H9 (cell line): ENCODE measurements around the gene AKNA. TPM values are rescaled to one million over a fixed set of nuclear protein-coding genes. Genes with fewer than 3 reads are reported as not detected.
A peak's percentile ranks its signal among the peaks of the same experiment; 100 is the strongest.

Experiments
- DNase-seq: peaks from one replicate; pipeline ENCODE4 v3.0.0-alpha.2; 2017
- H2AFZ ChIP-seq: one replicate; pipeline ENCODE4 v1.6.1; 2013; ENCODE audit warnings: mild to moderate bottlenecking, low read length, control low read depth, moderate library complexity
- H2AK5ac ChIP-seq: 2 replicates; pipeline ENCODE4 v1.6.1; 2013; ENCODE audit warnings: low read length, control low read depth, mixed read lengths; ENCODE audit not compliant: insufficient read length
- H2BK120ac ChIP-seq: one replicate; pipeline ENCODE4 v1.6.1; 2013; ENCODE audit warnings: low read depth, mild to moderate bottlenecking, low read length, control low read depth, inconsistent platforms; ENCODE audit not compliant: poor library complexity, severe bottlenecking
- H2BK12ac ChIP-seq: 2 replicates; pipeline ENCODE4 v1.6.1; 2013; ENCODE audit warnings: low read length, control low read depth, mixed read lengths, low read depth; ENCODE audit not compliant: insufficient read length
- H2BK15ac ChIP-seq: 2 replicates; pipeline ENCODE4 v1.6.1; 2013; ENCODE audit warnings: low read depth, low read length, control low read depth
- H2BK20ac ChIP-seq: one replicate; pipeline ENCODE4 v1.6.1; 2013; ENCODE audit warnings: low read depth, mild to moderate bottlenecking, low read length, control low read depth, inconsistent platforms; ENCODE audit not compliant: poor library complexity, severe bottlenecking
- H2BK5ac ChIP-seq: 2 replicates; pipeline ENCODE4 v1.6.1; 2013; ENCODE audit warnings: low read length, control low read depth, mixed read lengths; ENCODE audit not compliant: insufficient read length
- H3K14ac ChIP-seq: 2 replicates; pipeline ENCODE4 v1.6.1; 2013; ENCODE audit warnings: low read length, control low read depth; ENCODE audit not compliant: insufficient read depth
- H3K18ac ChIP-seq: 2 replicates; pipeline ENCODE4 v1.6.1; 2013; ENCODE audit warnings: low read depth, mild to moderate bottlenecking, mixed read lengths, low read length, control low read depth; ENCODE audit not compliant: insufficient read length
- H3K23ac ChIP-seq: 2 replicates; pipeline ENCODE4 v1.6.1; 2013; ENCODE audit warnings: low read length, control low read depth, mixed read lengths, low read depth; ENCODE audit not compliant: insufficient read length
- H3K23me2 ChIP-seq: 2 replicates; pipeline ENCODE4 v1.6.1; 2013; ENCODE audit warnings: low read depth, mild to moderate bottlenecking, mixed read lengths, low read length, control low read depth; ENCODE audit not compliant: insufficient read length, poor library complexity, severe bottlenecking
- H3K27ac ChIP-seq: 2 replicates; pipeline ENCODE4 v1.5.1; 2013; ENCODE audit warnings: low read length, control low read depth, mixed read lengths, low read depth; ENCODE audit not compliant: insufficient read length
- H3K27me3 ChIP-seq: 2 replicates; pipeline ENCODE4 v1.6.1; 2013; ENCODE audit warnings: low read length, control low read depth, inconsistent platforms; ENCODE audit not compliant: insufficient read depth
- H3K4ac ChIP-seq: 2 replicates; pipeline ENCODE4 v1.6.1; 2013; ENCODE audit warnings: low read depth, mild to moderate bottlenecking, control low read depth, inconsistent platforms, low read length, moderate library complexity
- H3K4me1 ChIP-seq: 2 replicates; pipeline ENCODE4 v1.6.1; 2013; ENCODE audit warnings: low read length, control low read depth, inconsistent platforms; ENCODE audit not compliant: insufficient read depth
- H3K4me2 ChIP-seq: 2 replicates; pipeline ENCODE4 v1.6.1; 2013; ENCODE audit warnings: low read length, control low read depth, mixed read lengths; ENCODE audit not compliant: insufficient read length, insufficient read depth
- H3K56ac ChIP-seq: 2 replicates; pipeline ENCODE4 v1.6.1; 2013; ENCODE audit warnings: low read depth, mild to moderate bottlenecking, mixed read lengths, low read length, control low read depth; ENCODE audit not compliant: insufficient read length
- H3K79me1 ChIP-seq: 2 replicates; pipeline ENCODE4 v1.6.1; 2013; ENCODE audit warnings: low read depth, mild to moderate bottlenecking, moderate library complexity, low read length, control low read depth, inconsistent platforms; ENCODE audit not compliant: insufficient read depth, poor library complexity, severe bottlenecking
- H3K79me2 ChIP-seq: 2 replicates; pipeline ENCODE4 v1.6.1; 2013; ENCODE audit warnings: low read length, control low read depth, inconsistent platforms; ENCODE audit not compliant: insufficient read depth
- H3K9ac ChIP-seq: 2 replicates; pipeline ENCODE4 v1.6.1; 2013; ENCODE audit warnings: low read length, control low read depth, mixed read lengths; ENCODE audit not compliant: insufficient read length; ENCODE audit errors: extremely low read depth
- H3K9me3 ChIP-seq: one replicate; pipeline ENCODE4 v1.6.1; 2013; ENCODE audit warnings: low read depth, low read length, inconsistent platforms; ENCODE audit not compliant: control insufficient read depth
- H3T11ph ChIP-seq: one replicate; pipeline ENCODE4 v1.6.1; 2013; ENCODE audit warnings: mild to moderate bottlenecking, low read length, control low read depth, inconsistent platforms
- H4K20me1 ChIP-seq: one replicate; pipeline ENCODE4 v1.6.1; 2013; ENCODE audit not compliant: control insufficient read depth, insufficient read length, insufficient read depth
- H4K5ac ChIP-seq: 2 replicates; pipeline ENCODE4 v1.6.1; 2013; ENCODE audit warnings: low read depth, mild to moderate bottlenecking, mixed read lengths, low read length, control low read depth; ENCODE audit not compliant: insufficient read length
- H4K8ac ChIP-seq: replicated peaks from 2 replicates; pipeline ENCODE4 v1.6.1; 2013; ENCODE audit warnings: low read length, control low read depth, mixed read lengths, low read depth; ENCODE audit not compliant: insufficient read length
- H4K91ac ChIP-seq: 2 replicates; pipeline ENCODE4 v1.6.1; 2013; ENCODE audit warnings: low read depth, mild to moderate bottlenecking, moderate library complexity, mixed read lengths, low read length, control low read depth; ENCODE audit not compliant: insufficient read length
- H3K27ac Mint-ChIP-seq, 3 experiments: 2 replicates in 2 of 3; 3 replicates in 1 of 3; pipeline ENCODE4 v1.8.0; 2020 to 2021; ENCODE audit warnings: mixed read lengths in 3 of 3, mild to moderate bottlenecking in 1 of 3, moderate library complexity in 1 of 3
- H3K27me3 Mint-ChIP-seq: 2 replicates; pipeline ENCODE4 v1.8.0; 2021; ENCODE audit warnings: low read depth, mild to moderate bottlenecking, moderate library complexity, mixed read lengths
- H3K36me3 Mint-ChIP-seq, 3 experiments: 2 replicates in 2 of 3; 3 replicates in 1 of 3; pipeline ENCODE4 v1.8.0; 2020 to 2021; ENCODE audit warnings: low read depth in 3 of 3, mixed read lengths in 3 of 3; ENCODE audit not compliant: insufficient read depth in 1 of 3
- H3K4me1 Mint-ChIP-seq, 2 experiments: 2 replicates each; pipeline ENCODE4 v1.8.0; 2020; ENCODE audit warnings: mixed read lengths in 2 of 2
- H3K4me3 Mint-ChIP-seq, 2 experiments: 2 replicates in 1 of 2; 3 replicates in 1 of 2; pipeline ENCODE4 v1.8.0; 2020 to 2021; ENCODE audit warnings: mild to moderate bottlenecking in 2 of 2, mixed read lengths in 2 of 2, moderate library complexity in 1 of 2
- H3K9me3 Mint-ChIP-seq, 2 experiments: 2 replicates in 1 of 2; 3 replicates in 1 of 2; pipeline ENCODE4 v1.8.0; 2020; ENCODE audit warnings: mild to moderate bottlenecking in 2 of 2, mixed read lengths in 2 of 2, moderate library complexity in 1 of 2
- WGBS: extraction: QIAGEN DNeasy Blood & Tissue Kit; methylation state at CpG from one replicate; pipeline ENCODE4 v1.1.7; 2013; ENCODE audit warnings: missing lambda C conversion rate, low lambda C conversion rate, mixed read lengths; ENCODE audit not compliant: insufficient read length; ENCODE audit errors: extremely low coverage; 5-methylcytosine and 5-hydroxymethylcytosine counted together
- total RNA-seq: library from RNA; stranded (reverse); gene quantifications from 2 replicates; pipeline ENCODE4 v1.2.1, GENCODE V29; 2021
- TF ChIP-seq, protein P1 (sequence below): fragments of 200-600 bp; sonication (generic); conservative IDR thresholded peaks from 3 replicates; pipeline ENCODE4 v1.8.0; 2021; ENCODE audit warnings: antibody characterized with exemption, mild to moderate bottlenecking

Gene AKNA
- total RNA-seq, 1 experiment from 2014 or later = 19.7 TPM

DNA sequence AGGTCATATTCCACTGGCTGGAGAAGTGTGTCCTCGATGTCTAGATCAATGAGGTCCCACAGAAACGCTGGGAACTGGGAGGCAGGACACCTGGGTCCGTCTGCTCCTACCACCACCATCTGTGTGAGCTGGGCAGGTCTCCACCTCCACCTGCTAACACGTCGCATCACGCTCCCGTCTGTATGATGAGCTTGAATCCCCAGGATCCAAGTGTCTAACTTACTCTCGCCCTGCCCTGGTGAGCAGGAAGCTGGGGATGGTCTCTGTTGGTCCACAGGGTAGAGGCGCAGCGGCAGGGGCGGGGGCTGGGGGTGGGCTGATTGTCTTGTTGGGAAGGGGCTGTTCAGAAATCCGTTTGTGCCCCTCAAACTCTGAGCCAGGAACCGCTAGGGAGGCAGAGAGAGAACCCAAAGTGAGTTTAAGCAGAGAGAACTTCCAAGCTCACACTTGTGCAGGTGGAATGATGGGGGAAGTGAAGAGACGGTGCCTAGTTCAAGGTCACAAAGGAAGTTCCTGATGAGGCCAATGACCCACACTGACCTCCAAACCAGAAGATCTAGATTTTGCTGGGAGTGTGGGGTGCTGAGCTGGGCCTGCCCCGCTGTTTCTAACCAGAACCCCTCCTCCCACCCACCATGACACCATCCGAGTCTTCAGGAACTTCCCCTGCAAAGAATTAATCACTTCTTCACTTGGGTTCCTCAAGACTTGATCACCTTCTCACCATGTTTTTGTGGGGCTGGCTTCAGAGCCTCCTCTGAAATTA is 37.0 kb downstream of the AKNA start:
- Histone ChIP-seq H2BK20ac (no peak overlapping the region), H3K23ac (no peak overlapping the region), H3K9me3 (no peaks in the 10 kb centered on the region), H4K91ac (no peak overlapping the region), H3K4me2 (no peak overlapping the region), H3K79me1 (no peaks in the 10 kb centered on the region), H2AK5ac (no peak overlapping the region), H2BK12ac (no peak overlapping the region), H3K79me2 (no peaks in the 10 kb centered on the region), H3K9ac (no peak overlapping the region), H3T11ph (no peak overlapping the region), H3K4me1 (peaks cover 4% of the 10 kb centered on the region), H3K27me3 (no peaks in the 10 kb centered on the region), H3K56ac (no peak overlapping the region), H4K5ac (no peak overlapping the region), H4K20me1 (no peaks in the 10 kb centered on the region), H3K27ac (no peak overlapping the region), H4K8ac (no peak overlapping the region), H3K23me2 (no peaks in the 10 kb centered on the region), H2BK5ac (no peak overlapping the region), H2BK120ac (no peak overlapping the region), H3K4ac (no peak overlapping the region), H3K18ac (no peak overlapping the region), H3K14ac (no peak overlapping the region), H2BK15ac (no peak overlapping the region), H2AFZ (no peak overlapping the region)
- no peak overlapping the region for H3K4me3 Mint-ChIP-seq
- H3K27ac Mint-ChIP-seq = peak overlapping the region in 1 of 3 experiments; percentile 73; a peak in 1 of 7 replicates
- no CpG with 5 or more reads among the region's 16 CpGs for WGBS
- DNase-seq = no peak
- H3K36me3 Mint-ChIP-seq = peaks cover 32 to 59% (median 56%) of the 10 kb centered on the region in 3 experiments; a peak in 6 of 7 replicates
- TF ChIP-seq, protein P1, sequence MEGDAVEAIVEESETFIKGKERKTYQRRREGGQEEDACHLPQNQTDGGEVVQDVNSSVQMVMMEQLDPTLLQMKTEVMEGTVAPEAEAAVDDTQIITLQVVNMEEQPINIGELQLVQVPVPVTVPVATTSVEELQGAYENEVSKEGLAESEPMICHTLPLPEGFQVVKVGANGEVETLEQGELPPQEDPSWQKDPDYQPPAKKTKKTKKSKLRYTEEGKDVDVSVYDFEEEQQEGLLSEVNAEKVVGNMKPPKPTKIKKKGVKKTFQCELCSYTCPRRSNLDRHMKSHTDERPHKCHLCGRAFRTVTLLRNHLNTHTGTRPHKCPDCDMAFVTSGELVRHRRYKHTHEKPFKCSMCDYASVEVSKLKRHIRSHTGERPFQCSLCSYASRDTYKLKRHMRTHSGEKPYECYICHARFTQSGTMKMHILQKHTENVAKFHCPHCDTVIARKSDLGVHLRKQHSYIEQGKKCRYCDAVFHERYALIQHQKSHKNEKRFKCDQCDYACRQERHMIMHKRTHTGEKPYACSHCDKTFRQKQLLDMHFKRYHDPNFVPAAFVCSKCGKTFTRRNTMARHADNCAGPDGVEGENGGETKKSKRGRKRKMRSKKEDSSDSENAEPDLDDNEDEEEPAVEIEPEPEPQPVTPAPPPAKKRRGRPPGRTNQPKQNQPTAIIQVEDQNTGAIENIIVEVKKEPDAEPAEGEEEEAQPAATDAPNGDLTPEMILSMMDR = no peak
- no peaks in the 10 kb centered on the region; the same call in 1 of the 2 replicates for H3K27me3 Mint-ChIP-seq
- H3K4me1 Mint-ChIP-seq = peaks cover 14 to 20% of the 10 kb centered on the region in 2 experiments
- H3K9me3 Mint-ChIP-seq = no peaks in the 10 kb centered on the region
